Measurements from ENCODE around the gene ARL4A. TPM values are rescaled to one million over a fixed set of nuclear protein-coding genes. Genes with fewer than 3 reads are reported as not detected.
A peak's percentile ranks its signal among the peaks of the same experiment; 100 is the strongest.

The ARL4A gene
- total and polyA plus RNA-seq, 2 of the 13 experiments (the other 11 are each of a cell fraction or from before 2014, with no cell fraction given) = 10.8 to 25.6 TPM

DNA sequence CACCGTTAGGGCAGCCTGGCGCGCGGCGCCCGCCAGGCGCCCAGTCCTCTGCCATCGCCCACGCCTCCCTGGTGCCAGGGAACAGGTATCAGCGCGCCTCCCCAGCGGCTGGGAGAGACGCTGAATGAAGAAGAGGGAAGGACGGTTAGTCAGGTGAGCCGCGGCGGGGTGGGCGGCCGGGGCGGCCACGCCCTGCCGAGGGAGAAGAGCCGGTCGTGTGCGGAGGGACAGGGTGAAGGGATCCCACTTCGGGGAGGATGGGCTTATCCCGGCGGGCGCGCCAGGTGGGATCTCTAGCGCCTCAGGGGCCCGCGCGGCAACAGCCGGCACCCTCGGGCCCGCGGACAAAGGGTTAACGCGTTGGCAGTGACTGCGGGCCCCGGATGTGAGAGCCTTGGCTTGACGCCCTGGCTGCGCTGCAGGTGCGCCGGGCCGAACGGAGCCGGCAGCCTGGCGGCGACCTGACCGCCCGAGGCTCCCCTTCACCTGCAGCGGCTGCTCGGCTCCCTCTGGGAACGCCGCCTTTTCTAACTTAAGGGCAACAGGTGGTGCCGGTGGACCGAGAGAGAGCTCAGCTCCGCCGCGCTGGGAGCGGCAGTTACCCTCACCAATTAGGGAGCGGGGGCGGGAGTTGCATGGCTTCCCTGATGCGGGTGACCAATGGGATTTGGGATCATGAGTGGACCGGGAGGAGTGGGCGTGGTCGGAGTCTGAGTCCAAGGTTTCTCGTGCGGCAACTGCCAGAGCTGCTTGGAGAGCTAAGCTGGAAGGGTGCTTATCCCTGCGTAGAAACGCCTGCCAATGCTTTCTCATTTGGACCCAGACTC is at the start of gene ARL4A (continued):
- TF ChIP-seq FIP1L1 (IDR thresholded peaks at IDR 0.05; ENCODE audit: borderline replicate concordance, insufficient read depth, low read depth, low read length) (no peak), ZNF746 (CRISPR knock-in tag; IDR thresholded peaks at IDR 0.05) (no peak), CBX1 (IDR thresholded peaks at IDR 0.05; ENCODE audit: low read depth) (no peak), ZNF124 (CRISPR knock-in tag; IDR thresholded peaks at IDR 0.05) (peak; percentile 30), ZNF136 (CRISPR knock-in tag; IDR thresholded peaks at IDR 0.05; ENCODE audit: low read depth) (peak; percentile 74), SNAI1 (CRISPR knock-in tag; IDR thresholded peaks at IDR 0.05; ENCODE audit: borderline replicate concordance) (0 out of 2 replicates have a peak, but pooled peaks have one; percentile 35), ZC3H13 (CRISPR knock-in tag; IDR thresholded peaks at IDR 0.05) (no peak), ZNF121 (CRISPR knock-in tag; IDR thresholded peaks at IDR 0.05) (peak; percentile 85), ZNF10 (CRISPR knock-in tag; IDR thresholded peaks at IDR 0.05; ENCODE audit: borderline replicate concordance, low read depth) (no peak), FOXK2 (IDR thresholded peaks at IDR 0.05) (no peak), ZNF772 (CRISPR knock-in tag; IDR thresholded peaks at IDR 0.05) (0 out of 2 replicates have a peak, but pooled peaks have one; percentile 4), MEF2D (CRISPR knock-in tag; IDR thresholded peaks at IDR 0.05) (no peak), ZNF674 (CRISPR knock-in tag; IDR thresholded peaks at IDR 0.05; ENCODE audit: low read depth) (no peak), ZNF713 (CRISPR knock-in tag; IDR thresholded peaks at IDR 0.05) (no peak; the same call in 1 of the 2 replicates)
- TF ChIP-seq, protein P1, sequence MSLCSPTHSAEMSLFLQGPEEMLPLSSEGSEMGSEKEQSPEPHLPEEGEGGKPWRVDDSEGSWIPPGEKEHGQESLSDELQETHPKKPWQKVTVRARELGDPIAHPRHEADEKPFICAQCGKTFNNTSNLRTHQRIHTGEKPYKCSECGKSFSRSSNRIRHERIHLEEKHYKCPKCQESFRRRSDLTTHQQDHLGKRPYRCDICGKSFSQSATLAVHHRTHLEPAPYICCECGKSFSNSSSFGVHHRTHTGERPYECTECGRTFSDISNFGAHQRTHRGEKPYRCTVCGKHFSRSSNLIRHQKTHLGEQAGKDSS (CRISPR knock-in tag; IDR thresholded peaks at IDR 0.05; ENCODE audit: borderline replicate concordance, low read depth) = peak; percentile 40; the same call in 1 of the 2 replicates
- TF ChIP-seq, protein P2, sequence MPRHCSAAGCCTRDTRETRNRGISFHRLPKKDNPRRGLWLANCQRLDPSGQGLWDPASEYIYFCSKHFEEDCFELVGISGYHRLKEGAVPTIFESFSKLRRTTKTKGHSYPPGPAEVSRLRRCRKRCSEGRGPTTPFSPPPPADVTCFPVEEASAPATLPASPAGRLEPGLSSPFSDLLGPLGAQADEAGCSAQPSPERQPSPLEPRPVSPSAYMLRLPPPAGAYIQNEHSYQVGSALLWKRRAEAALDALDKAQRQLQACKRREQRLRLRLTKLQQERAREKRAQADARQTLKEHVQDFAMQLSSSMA (CRISPR knock-in tag; IDR thresholded peaks at IDR 0.05) = no peak
- TF ChIP-seq, protein P3, sequence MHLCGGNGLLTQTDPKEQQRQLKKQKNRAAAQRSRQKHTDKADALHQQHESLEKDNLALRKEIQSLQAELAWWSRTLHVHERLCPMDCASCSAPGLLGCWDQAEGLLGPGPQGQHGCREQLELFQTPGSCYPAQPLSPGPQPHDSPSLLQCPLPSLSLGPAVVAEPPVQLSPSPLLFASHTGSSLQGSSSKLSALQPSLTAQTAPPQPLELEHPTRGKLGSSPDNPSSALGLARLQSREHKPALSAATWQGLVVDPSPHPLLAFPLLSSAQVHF (CRISPR knock-in tag; IDR thresholded peaks at IDR 0.05) = 0 out of 2 replicates have a peak, but pooled peaks have one; percentile 65
- TF ChIP-seq, protein P4, sequence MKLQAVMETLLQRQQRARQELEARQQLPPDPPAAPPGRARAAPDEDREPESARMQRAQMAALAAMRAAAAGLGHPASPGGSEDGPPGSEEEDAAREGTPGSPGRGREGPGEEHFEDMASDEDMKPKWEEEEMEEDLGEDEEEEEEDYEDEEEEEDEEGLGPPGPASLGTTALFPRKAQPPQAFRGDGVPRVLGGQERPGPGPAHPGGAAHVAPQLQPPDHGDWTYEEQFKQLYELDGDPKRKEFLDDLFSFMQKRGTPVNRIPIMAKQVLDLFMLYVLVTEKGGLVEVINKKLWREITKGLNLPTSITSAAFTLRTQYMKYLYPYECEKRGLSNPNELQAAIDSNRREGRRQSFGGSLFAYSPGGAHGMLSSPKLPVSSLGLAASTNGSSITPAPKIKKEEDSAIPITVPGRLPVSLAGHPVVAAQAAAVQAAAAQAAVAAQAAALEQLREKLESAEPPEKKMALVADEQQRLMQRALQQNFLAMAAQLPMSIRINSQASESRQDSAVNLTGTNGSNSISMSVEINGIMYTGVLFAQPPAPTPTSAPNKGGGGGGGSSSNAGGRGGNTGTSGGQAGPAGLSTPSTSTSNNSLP (IDR thresholded peaks at IDR 0.05; ENCODE audit: low read depth, low read length) = no peak; the same call in 1 of the 2 replicates
- TF ChIP-seq, protein P5, sequence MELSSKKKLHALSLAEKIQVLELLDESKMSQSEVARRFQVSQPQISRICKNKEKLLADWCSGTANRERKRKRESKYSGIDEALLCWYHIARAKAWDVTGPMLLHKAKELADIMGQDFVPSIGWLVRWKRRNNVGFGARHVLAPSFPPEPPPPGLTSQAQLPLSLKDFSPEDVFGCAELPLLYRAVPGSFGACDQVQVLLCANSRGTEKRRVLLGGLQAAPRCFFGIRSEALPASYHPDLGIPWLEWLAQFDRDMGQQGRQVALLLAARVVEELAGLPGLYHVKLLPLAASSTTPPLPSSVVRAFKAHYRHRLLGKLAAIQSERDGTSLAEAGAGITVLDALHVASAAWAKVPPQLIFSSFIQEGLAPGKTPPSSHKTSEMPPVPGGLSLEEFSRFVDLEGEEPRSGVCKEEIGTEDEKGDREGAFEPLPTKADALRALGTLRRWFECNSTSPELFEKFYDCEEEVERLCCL (CRISPR knock-in tag; IDR thresholded peaks at IDR 0.05; ENCODE audit: borderline replicate concordance) = no peak; the same call in 1 of the 2 replicates
- TF ChIP-seq, protein P6, sequence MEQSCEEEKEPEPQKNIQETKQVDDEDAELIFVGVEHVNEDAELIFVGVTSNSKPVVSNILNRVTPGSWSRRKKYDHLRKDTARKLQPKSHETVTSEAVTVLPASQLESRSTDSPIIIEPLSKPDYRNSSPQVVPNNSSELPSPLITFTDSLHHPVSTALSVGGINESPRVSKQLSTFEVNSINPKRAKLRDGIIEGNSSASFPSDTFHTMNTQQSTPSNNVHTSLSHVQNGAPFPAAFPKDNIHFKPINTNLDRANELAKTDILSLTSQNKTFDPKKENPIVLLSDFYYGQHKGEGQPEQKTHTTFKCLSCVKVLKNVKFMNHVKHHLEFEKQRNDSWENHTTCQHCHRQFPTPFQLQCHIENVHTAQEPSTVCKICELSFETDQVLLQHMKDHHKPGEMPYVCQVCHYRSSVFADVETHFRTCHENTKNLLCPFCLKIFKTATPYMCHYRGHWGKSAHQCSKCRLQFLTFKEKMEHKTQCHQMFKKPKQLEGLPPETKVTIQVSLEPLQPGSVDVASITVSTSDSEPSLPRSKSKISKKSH (CRISPR knock-in tag; IDR thresholded peaks at IDR 0.05; ENCODE audit: borderline replicate concordance) = peak; percentile 74; the same call in 1 of the 2 replicates

All from HepG2 (cell line).